Fibroblast of peridontal ligament (primary cell): Measurements from ENCODE around the gene CADM2.

Experiments used
- DNase-seq: peaks from one replicate; pipeline ENCODE4 v3.0.0-alpha.2; 2010; ENCODE audit errors: extremely low read depth

CADM2 gene

GRCh38 chr3:84984429-84984828 lies 25.6 kb downstream of the CADM2 start:
- DNase-seq, result no peak

GRCh38 chr3:84985795-84986194 lies 27.0 kb downstream of the CADM2 start:
- no peak for DNase-seq

GRCh38 chr3:84987706-84988504 lies 29.1 kb downstream of the CADM2 start:
- no peak for DNase-seq

GRCh38 chr3:84989102-84989501 lies 30.3 kb downstream of the CADM2 start:
- no peak for DNase-seq

GRCh38 chr3:84991422-84991900 lies 32.7 kb downstream of the CADM2 start:
- no peak for DNase-seq

GRCh38 chr3:84993956-84994355 lies 35.2 kb downstream of the CADM2 start:
- DNase-seq, result no peak

GRCh38 chr3:84998545-84998944 lies 39.8 kb downstream of the CADM2 start:
- DNase-seq, result no peak

GRCh38 chr3:85003479-85003878 lies 44.7 kb downstream of the CADM2 start:
- DNase-seq, result no peak

- DNase-seq, result no peak
Observed at GRCh38 chr3:85004147-85004546, 45.4 kb downstream of the CADM2 start.

- DNase-seq, result no peak
Observed at GRCh38 chr3:85005946-85006345, 47.2 kb downstream of the CADM2 start.

GRCh38 chr3:85007195-85008094 lies 48.7 kb downstream of the CADM2 start:
- no peak for DNase-seq

GRCh38 chr3:85020828-85021227 lies 62.0 kb downstream of the CADM2 start:
- no peak for DNase-seq

GRCh38 chr3:85030052-85030451 lies 71.3 kb downstream of the CADM2 start:
- no peak for DNase-seq

- no peak for DNase-seq
Observed at GRCh38 chr3:85037203-85037602, 78.4 kb downstream of the CADM2 start.

GRCh38 chr3:85041001-85041400 lies 82.2 kb downstream of the CADM2 start:
- DNase-seq, result no peak

- no peak for DNase-seq
Observed at GRCh38 chr3:85041562-85042055, 82.8 kb downstream of the CADM2 start.

- DNase-seq, result no peak
Observed at GRCh38 chr3:85050821-85051220, 92.0 kb downstream of the CADM2 start.

- DNase-seq, result no peak
Observed at GRCh38 chr3:85051786-85052185, 93.0 kb downstream of the CADM2 start.

- DNase-seq, result no peak
Observed at GRCh38 chr3:85053626-85054025, 94.8 kb downstream of the CADM2 start.

- DNase-seq, result no peak
Observed at GRCh38 chr3:85054579-85054978, 95.8 kb downstream of the CADM2 start.

- DNase-seq, result no peak
Observed at GRCh38 chr3:85068911-85069310, 110.1 kb downstream of the CADM2 start.

- DNase-seq, result no peak
Observed at GRCh38 chr3:85074003-85074402, 115.2 kb downstream of the CADM2 start.

GRCh38 chr3:85075663-85076062 lies 116.9 kb downstream of the CADM2 start:
- DNase-seq, result no peak
